Measurements from ENCODE around the gene TBC1D1. TPM values are rescaled to one million over a fixed set of nuclear protein-coding genes. Genes with fewer than 3 reads are reported as not detected.
A peak's percentile ranks its signal among the peaks of the same experiment; 100 is the strongest.

TBC1D1 gene
- polyA plus RNA-seq, 1 donor (not counting 4 experiments of a cell fraction or from before 2014, with no cell fraction given) = 32.5 TPM

GRCh38 chr4:38026158-38026740 lies 135.4 kb downstream of the TBC1D1 start:
- Histone ChIP-seq H3K9me1 (ENCODE audit: control insufficient read depth, extremely low read depth, insufficient read depth, low read length) (no peaks in the 10 kb centered on the region), H3K4me2 (ENCODE audit: control insufficient read depth, extremely low read depth, insufficient read depth, low read depth, low read length) (no peak overlapping the region), H3K4me3 (ENCODE audit: control insufficient read depth in 2 of 3, extremely low read depth in 1 of 3, insufficient read depth in 2 of 3, low read depth in 1 of 3, low read length in 3 of 3) (no peak overlapping the region), H3K36me3 (ENCODE audit: control insufficient read depth in 2 of 2, extremely low read depth in 1 of 2, insufficient read depth in 2 of 2, low read length in 2 of 2) (peaks cover 0 to 7% of the 10 kb centered on the region in 2 experiments), H3K79me2 (ENCODE audit: control insufficient read depth, insufficient read depth, low read length) (no peaks in the 10 kb centered on the region), H3K9ac (ENCODE audit: control insufficient read depth, extremely low read depth, insufficient read depth, low read length) (no peak overlapping the region), H3K27ac (ENCODE audit: control insufficient read depth, insufficient read depth, low read length) (no peak overlapping the region), H2AFZ (ENCODE audit: control insufficient read depth, low read length) (no peak overlapping the region), H3K4me1 (ENCODE audit: control insufficient read depth, extremely low read depth, insufficient read depth, low read length) (peaks cover 5% of the 10 kb centered on the region), H3K9me3 (ENCODE audit: control insufficient read depth, low read depth, low read length) (no peaks in the 10 kb centered on the region), H3K27me3 (ENCODE audit: control insufficient read depth, extremely low read depth, insufficient read depth, low read length) (no peaks in the 10 kb centered on the region), H4K20me1 (ENCODE audit: control insufficient read depth, extremely low read depth, insufficient read depth, low read length) (no peaks in the 10 kb centered on the region)
- dilution Hi-C loops (cut with MboI; ENCODE audit: extremely low pct_ligation_motif_present, low sequenced_read_pairs) = no loop called here
- no peak for FAIRE-seq
- no peak for DNase-seq (ENCODE audit: low read depth, low spot score)
- TF ChIP-seq CTCF (optimal IDR thresholded peaks at IDR 0.05 in 1 of 3, IDR thresholded peaks at IDR 0.05 in 1 of 3, conservative IDR thresholded peaks at IDR 0.05 in 1 of 3; ENCODE audit: extremely low read depth in 1 of 3, insufficient read depth in 2 of 3, low read length in 3 of 3) (no peak), EZH2 (IDR thresholded peaks at IDR 0.05; ENCODE audit: low read length) (no peak)

- no peaks in the 10 kb centered on the region for H3K27me3 ChIP-seq (ENCODE audit: control insufficient read depth, extremely low read depth, insufficient read depth, low read length)
- H2AFZ ChIP-seq (ENCODE audit: control insufficient read depth, low read length) = peak overlapping the region; percentile 52
- dilution Hi-C loops (cut with MboI; ENCODE audit: extremely low pct_ligation_motif_present, low sequenced_read_pairs) = no loop called here
- H3K9me1 ChIP-seq (ENCODE audit: control insufficient read depth, extremely low read depth, insufficient read depth, low read length) = no peaks in the 10 kb centered on the region
- peak overlapping the region; percentile 38 for H3K27ac ChIP-seq (ENCODE audit: control insufficient read depth, insufficient read depth, low read length)
- no peak overlapping the region for H3K9ac ChIP-seq (ENCODE audit: control insufficient read depth, extremely low read depth, insufficient read depth, low read length)
- TF ChIP-seq EZH2 (IDR thresholded peaks at IDR 0.05; ENCODE audit: low read length) = no peak
- H3K9me3 ChIP-seq (ENCODE audit: control insufficient read depth, low read depth, low read length) = no peaks in the 10 kb centered on the region
- H3K4me3 ChIP-seq (ENCODE audit: control insufficient read depth in 2 of 3, extremely low read depth in 1 of 3, insufficient read depth in 2 of 3, low read depth in 1 of 3, low read length in 3 of 3) = no peak overlapping the region
- H3K4me2 ChIP-seq (ENCODE audit: control insufficient read depth, extremely low read depth, insufficient read depth, low read depth, low read length) = peak overlapping the region; percentile 49
- H4K20me1 ChIP-seq (ENCODE audit: control insufficient read depth, extremely low read depth, insufficient read depth, low read length) = no peaks in the 10 kb centered on the region
- FAIRE-seq (peak; percentile 87), DNase-seq (ENCODE audit: low read depth, low spot score) (no peak)
- H3K36me3 ChIP-seq (ENCODE audit: control insufficient read depth in 2 of 2, extremely low read depth in 1 of 2, insufficient read depth in 2 of 2, low read length in 2 of 2) = no peaks in the 10 kb centered on the region
- no peaks in the 10 kb centered on the region for H3K79me2 ChIP-seq (ENCODE audit: control insufficient read depth, insufficient read depth, low read length)
- H3K4me1 ChIP-seq (ENCODE audit: control insufficient read depth, extremely low read depth, insufficient read depth, low read length) = peaks cover 5% of the 10 kb centered on the region
Observed at GRCh38 chr4:38030023-38030422, 139.1 kb downstream of the TBC1D1 start.

Data from keratinocyte (primary cell).